GM12875 (cell line): Measurements from ENCODE around the gene FOLR3.

ENCODE experiments used
- H3K4me3 ChIP-seq: one replicate; pipeline ENCODE4 v1.5.1; 2011; ENCODE audit warnings: low read depth, low read length, control low read depth
- TF ChIP-seq, protein P1 (sequence below): IDR thresholded peaks from 2 replicates; pipeline ENCODE4 v1.5.1; 2011; ENCODE audit warnings: low read depth, mild to moderate bottlenecking, control low read depth, inconsistent platforms, low read length, moderate library complexity, borderline replicate concordance; ENCODE audit not compliant: insufficient read depth

FOLR3 gene

GRCh38 chr11:72124046-72124445, 11.5 kb upstream of the FOLR3 start:
- TF ChIP-seq, protein P1, sequence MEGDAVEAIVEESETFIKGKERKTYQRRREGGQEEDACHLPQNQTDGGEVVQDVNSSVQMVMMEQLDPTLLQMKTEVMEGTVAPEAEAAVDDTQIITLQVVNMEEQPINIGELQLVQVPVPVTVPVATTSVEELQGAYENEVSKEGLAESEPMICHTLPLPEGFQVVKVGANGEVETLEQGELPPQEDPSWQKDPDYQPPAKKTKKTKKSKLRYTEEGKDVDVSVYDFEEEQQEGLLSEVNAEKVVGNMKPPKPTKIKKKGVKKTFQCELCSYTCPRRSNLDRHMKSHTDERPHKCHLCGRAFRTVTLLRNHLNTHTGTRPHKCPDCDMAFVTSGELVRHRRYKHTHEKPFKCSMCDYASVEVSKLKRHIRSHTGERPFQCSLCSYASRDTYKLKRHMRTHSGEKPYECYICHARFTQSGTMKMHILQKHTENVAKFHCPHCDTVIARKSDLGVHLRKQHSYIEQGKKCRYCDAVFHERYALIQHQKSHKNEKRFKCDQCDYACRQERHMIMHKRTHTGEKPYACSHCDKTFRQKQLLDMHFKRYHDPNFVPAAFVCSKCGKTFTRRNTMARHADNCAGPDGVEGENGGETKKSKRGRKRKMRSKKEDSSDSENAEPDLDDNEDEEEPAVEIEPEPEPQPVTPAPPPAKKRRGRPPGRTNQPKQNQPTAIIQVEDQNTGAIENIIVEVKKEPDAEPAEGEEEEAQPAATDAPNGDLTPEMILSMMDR: no peak

DNA sequence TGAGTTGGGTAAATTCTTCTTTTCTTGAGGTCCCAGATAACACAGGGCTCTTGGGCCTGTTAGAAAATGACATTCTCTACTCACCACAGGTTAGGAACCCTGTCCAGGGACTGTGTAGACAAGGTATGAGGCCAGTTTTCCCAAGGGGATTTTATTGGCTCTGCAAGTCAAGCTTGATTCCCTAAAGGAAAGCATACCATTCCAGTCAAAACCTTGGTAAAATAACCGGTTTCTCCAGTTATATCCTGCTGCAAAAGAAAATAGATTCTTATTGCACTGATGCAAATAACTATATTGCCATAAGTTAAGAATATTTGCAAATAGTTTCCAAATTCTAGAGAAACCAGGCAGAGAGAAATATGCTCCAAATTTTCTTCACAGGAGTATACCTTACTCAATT, 9.6 kb upstream of the FOLR3 start:
- no peak overlapping the region for H3K4me3 ChIP-seq
- TF ChIP-seq, protein P1: no peak

More at GRCh38 chr11:72124046-72124445, 11.5 kb upstream of the FOLR3 start:
- H3K4me3 ChIP-seq: no peak overlapping the region

DNA sequence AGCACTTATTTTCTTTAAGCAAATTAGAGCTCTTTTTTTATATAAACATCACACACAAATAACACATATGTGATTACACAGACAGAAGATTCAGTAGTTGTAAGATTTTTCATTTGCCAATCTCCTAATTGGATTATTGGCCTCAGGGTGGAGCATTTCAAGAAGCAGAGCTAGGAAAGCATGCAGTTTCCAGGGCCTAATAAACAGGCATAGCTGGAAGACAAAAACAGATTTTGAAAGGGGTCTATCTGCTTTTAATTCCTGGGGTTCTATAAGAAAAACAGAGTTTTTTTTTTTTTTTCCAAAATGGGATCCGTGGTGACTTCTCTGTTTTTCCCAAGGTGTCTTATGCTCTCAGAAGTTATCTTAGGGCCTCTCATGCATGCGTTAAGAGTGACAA, 7.6 kb upstream of the FOLR3 start:
- no peak overlapping the region for H3K4me3 ChIP-seq
- TF ChIP-seq, protein P1: no peak

GRCh38 chr11:72129381-72129780, 6.1 kb upstream of the FOLR3 start:
- TF ChIP-seq, protein P1: no peak
- H3K4me3 ChIP-seq: no peak overlapping the region

DNA sequence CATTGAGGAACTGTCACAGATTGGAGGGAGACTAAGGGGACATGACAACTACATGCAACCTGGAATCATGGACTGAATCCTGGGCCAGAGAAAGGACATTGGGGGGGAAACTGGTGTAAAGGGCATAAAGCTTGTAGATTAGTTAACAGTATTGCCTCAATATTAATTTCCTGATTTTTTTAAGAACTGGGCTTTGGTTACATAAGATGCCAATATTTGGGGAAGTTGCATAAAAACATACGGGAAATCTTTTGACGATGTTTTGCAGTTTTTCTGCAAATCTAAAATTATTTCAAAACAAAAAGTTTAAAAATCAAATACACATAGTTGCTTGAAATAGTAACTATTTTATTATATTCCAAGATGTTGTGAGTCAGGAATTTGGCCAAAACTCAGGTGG, 2.9 kb upstream of the FOLR3 start:
- TF ChIP-seq, protein P1: no peak
- no peak overlapping the region for H3K4me3 ChIP-seq

DNA sequence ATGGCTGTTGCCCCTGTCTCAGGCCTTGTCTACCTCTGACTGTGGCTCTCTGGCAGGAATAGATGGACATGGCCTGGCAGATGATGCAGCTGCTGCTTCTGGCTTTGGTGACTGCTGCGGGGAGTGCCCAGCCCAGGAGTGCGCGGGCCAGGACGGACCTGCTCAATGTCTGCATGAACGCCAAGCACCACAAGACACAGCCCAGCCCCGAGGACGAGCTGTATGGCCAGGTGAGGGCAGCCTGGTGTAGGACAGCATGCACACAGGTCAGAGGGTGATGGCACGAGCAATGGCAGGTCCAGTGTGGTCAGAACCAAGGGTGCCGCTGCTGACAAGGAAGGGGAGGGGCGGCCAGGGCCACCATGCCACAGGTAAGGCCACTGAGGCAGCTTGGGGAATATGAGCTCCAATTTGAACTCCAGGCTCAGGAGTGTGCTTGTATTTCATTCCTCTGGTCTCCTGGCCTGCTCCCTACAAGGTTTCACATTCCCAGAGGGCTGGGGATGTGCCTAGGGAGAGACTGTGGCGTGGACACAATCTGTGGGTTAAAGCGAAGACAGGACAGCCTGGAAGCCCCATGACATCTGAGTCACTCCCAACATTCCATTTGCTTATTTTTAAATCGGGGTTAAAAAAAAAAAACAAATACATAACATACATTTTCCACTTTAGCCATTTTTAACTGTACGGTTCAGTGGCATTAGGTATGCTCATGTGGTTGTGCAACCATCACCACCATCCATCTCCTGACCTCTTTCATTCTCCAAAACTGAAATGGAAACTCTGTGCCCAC, 562 bp downstream of the FOLR3 start:
- TF ChIP-seq, protein P1: no peak
- no peak overlapping the region for H3K4me3 ChIP-seq

- TF ChIP-seq, protein P1: no peak
- H3K4me3 ChIP-seq: no peak overlapping the region
Measured at GRCh38 chr11:72136684-72137262, 1.2 kb downstream of the FOLR3 start.
